Memory B cell (primary cell): ENCODE measurements around the gene BTNL3.
A peak's percentile ranks its signal among the peaks of the same experiment; 100 is the strongest.

Experiments
- ATAC-seq: fragments of 150-1000 bp; cut with Tn5 transposase; 2 replicates; pipeline ENCODE4 v1.10.0; 2021; ENCODE audit warnings: low read depth, mild to moderate bottlenecking, moderate library complexity
- DNase-seq, 2 donors: peaks; one replicate each; pipeline ENCODE4 v3.0.0; 2022; ENCODE audit warnings: low spot score in 2 of 2
- H3K27ac Mint-ChIP-seq: one replicate; pipeline ENCODE4 v1.8.0; 2022; ENCODE audit warnings: mild to moderate bottlenecking, moderate library complexity, mixed read lengths
- H3K27me3 Mint-ChIP-seq: one replicate; pipeline ENCODE4 v1.8.0; 2022; ENCODE audit warnings: mixed read lengths
- H3K36me3 Mint-ChIP-seq: one replicate; pipeline ENCODE4 v1.8.0; 2022; ENCODE audit warnings: mild to moderate bottlenecking, mixed read lengths
- H3K4me1 Mint-ChIP-seq: one replicate; pipeline ENCODE4 v1.8.0; 2022; ENCODE audit warnings: mixed read lengths
- H3K4me3 Mint-ChIP-seq: one replicate; pipeline ENCODE4 v1.8.0; 2022; ENCODE audit warnings: mild to moderate bottlenecking, moderate library complexity, mixed read lengths
- H3K9me3 Mint-ChIP-seq: one replicate; pipeline ENCODE4 v1.8.0; 2022; ENCODE audit warnings: mixed read lengths

The BTNL3 gene

GRCh38 chr5:181035991-181036815, 47.6 kb downstream of the BTNL3 start:
- peaks cover 6% of the 10 kb centered on the region for H3K9me3 Mint-ChIP-seq
- peaks cover 4% of the 10 kb centered on the region for H3K4me1 Mint-ChIP-seq
- H3K27ac Mint-ChIP-seq, result no peak overlapping the region
- ATAC-seq (no peak), DNase-seq (no peak)
- peaks cover 12% of the 10 kb centered on the region for H3K27me3 Mint-ChIP-seq
- no peak overlapping the region for H3K4me3 Mint-ChIP-seq
- H3K36me3 Mint-ChIP-seq, result peaks cover 3% of the 10 kb centered on the region

- H3K9me3 Mint-ChIP-seq, result peaks cover 3% of the 10 kb centered on the region
- no peak overlapping the region for H3K4me3 Mint-ChIP-seq
- H3K27me3 Mint-ChIP-seq, result peaks cover 12% of the 10 kb centered on the region
- H3K36me3 Mint-ChIP-seq, result peaks cover 2% of the 10 kb centered on the region
- peaks cover 4% of the 10 kb centered on the region for H3K4me1 Mint-ChIP-seq
- H3K27ac Mint-ChIP-seq, result no peak overlapping the region
- no peak for ATAC-seq
- DNase-seq, result no peak
Measured at GRCh38 chr5:181036816-181037364, 48.2 kb downstream of the BTNL3 start.

- Mint-ChIP-seq H3K27me3 (peaks cover 15% of the 10 kb centered on the region), H3K27ac (no peak overlapping the region), H3K36me3 (no peaks in the 10 kb centered on the region), H3K4me3 (no peak overlapping the region), H3K9me3 (peaks cover 1% of the 10 kb centered on the region), H3K4me1 (peaks cover 4% of the 10 kb centered on the region)
- DNase-seq (no peak), ATAC-seq (no peak)
Measured at GRCh38 chr5:181037365-181037861, 48.8 kb downstream of the BTNL3 start.

DNA sequence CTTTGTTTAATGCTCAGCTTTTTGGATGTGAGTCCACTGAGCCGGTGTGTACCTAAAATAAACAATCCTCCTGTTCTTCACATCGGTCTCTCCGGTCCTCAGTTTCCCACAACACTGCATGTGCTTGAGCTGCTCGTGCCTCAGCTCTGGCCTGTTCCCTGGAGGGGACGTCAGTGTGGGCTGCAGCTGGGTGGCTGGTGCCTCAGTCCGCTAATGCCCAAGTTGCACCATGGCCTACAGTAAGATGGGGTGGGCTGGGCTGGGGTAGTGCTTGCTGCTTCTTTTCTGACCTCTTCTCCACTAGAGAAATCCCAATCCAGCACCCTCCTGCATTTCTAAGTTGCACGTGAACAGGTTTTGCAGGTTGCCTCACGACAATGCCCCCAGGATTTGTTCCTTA, 50.8 kb downstream of the BTNL3 start:
- Mint-ChIP-seq H3K27ac (no peak overlapping the region), H3K36me3 (no peaks in the 10 kb centered on the region), H3K27me3 (peaks cover 23% of the 10 kb centered on the region), H3K4me1 (peaks cover 4% of the 10 kb centered on the region), H3K4me3 (no peak overlapping the region), H3K9me3 (no peaks in the 10 kb centered on the region)
- ATAC-seq (no peak), DNase-seq (no peak)

DNA sequence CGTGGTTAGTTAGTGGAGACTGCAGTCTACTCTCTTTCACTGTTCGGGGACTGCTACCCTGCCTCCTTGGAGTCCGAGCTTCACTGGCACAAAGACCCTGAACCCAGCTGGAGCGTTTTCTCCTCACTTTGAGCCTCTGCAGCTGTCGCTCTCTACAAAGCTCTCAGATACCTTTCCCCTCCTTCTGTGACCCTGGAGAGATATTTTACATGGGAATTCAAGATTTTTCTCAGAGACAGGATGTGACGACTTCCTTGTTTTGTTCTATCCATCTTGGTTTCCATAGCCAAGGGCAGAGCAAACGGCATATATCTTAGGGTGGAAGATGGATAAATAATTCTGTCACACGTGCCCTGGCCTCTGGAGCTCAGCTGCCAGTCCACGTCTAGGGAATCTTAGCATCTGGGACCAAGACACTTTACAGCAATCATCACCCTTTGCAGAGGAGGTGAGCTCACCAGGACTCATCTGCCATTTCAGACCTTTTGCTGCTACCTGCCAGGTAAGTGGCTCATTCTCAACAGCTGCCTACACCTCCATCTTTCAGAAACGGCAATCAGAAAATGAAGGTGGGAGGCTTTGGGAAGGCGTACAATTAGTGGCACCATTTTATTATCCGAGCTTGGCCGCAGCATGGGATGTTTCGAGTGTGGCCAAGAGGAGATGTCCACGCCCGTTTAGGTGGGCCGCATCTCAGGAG, 51.4 kb downstream of the BTNL3 start, which contains the start of gene BTNL9:
TSS of gene BTNL9 (plus strand) at position 336 of the 700 bp plus-strand sequence. CDS start 5,224 bp downstream, outside the sequence.
- no peak for ATAC-seq
- peaks cover 4% of the 10 kb centered on the region for H3K4me1 Mint-ChIP-seq
- no peak within 1 kb of the TSS for H3K27ac Mint-ChIP-seq
- DNase-seq, result no peak
- no peak within 1 kb of the TSS for H3K4me3 Mint-ChIP-seq
- peaks cover 23% of the 10 kb centered on the region for H3K27me3 Mint-ChIP-seq
- no peaks in the 10 kb centered on the region for H3K9me3 Mint-ChIP-seq
- no peaks in the 10 kb centered on the region for H3K36me3 Mint-ChIP-seq

GRCh38 chr5:181040631-181040945, 51.9 kb downstream of the BTNL3 start:
- ATAC-seq (no peak), DNase-seq (no peak)
- peaks cover 23% of the 10 kb centered on the region for H3K27me3 Mint-ChIP-seq
- peaks cover 4% of the 10 kb centered on the region for H3K4me1 Mint-ChIP-seq
- H3K36me3 Mint-ChIP-seq, result no peaks in the 10 kb centered on the region
- no peak overlapping the region for H3K4me3 Mint-ChIP-seq
- no peaks in the 10 kb centered on the region for H3K9me3 Mint-ChIP-seq
- no peak overlapping the region for H3K27ac Mint-ChIP-seq

GRCh38 chr5:181041043-181041442, 52.4 kb downstream of the BTNL3 start:
- H3K36me3 Mint-ChIP-seq, result no peaks in the 10 kb centered on the region
- peaks cover 4% of the 10 kb centered on the region for H3K4me1 Mint-ChIP-seq
- peaks cover 23% of the 10 kb centered on the region for H3K27me3 Mint-ChIP-seq
- no peak overlapping the region for H3K4me3 Mint-ChIP-seq
- H3K27ac Mint-ChIP-seq, result no peak overlapping the region
- ATAC-seq (no peak), DNase-seq (no peak)
- H3K9me3 Mint-ChIP-seq, result no peaks in the 10 kb centered on the region

DNA sequence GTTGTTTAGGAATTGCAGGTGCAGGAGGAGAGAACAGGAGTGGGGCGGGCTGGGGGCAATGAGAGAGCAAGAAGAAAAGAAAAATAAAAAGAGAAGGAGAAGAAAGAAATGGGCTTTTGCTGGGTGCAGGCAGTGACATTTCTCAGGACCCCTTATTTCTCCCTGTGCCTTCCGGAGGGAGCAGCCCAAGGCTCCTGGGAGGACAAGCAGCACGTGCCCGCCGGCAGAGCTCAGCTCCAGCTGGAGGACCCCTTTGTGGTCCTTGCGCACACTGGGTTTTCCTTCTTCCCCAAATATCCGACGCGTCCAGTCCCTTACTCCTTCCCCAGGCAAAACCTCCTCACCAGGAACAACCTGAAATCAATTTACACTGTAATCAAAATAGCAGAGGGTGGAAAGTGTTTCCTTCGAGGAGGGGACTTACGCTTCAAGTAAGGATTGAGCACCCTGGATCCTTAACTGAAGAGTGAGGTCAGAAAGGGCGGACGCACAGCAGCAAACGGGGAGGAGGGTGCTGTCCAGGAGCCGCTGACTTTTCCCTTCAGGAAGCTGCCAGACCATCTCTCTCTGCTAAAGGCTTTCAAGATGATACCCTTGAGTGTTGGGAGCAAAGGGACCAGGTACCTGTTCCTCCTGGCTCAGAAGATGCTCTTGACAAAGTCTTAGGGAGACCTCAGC, 53.5 kb downstream of the BTNL3 start:
- Mint-ChIP-seq H3K36me3 (no peaks in the 10 kb centered on the region), H3K9me3 (no peaks in the 10 kb centered on the region), H3K4me1 (peaks cover 4% of the 10 kb centered on the region), H3K4me3 (no peak overlapping the region), H3K27me3 (peaks cover 22% of the 10 kb centered on the region), H3K27ac (no peak overlapping the region)
- no peak for DNase-seq
- ATAC-seq, result no peak

GRCh38 chr5:181042722-181043121, 54.1 kb downstream of the BTNL3 start:
- Mint-ChIP-seq H3K4me3 (no peak overlapping the region), H3K27me3 (peaks cover 24% of the 10 kb centered on the region), H3K9me3 (no peaks in the 10 kb centered on the region), H3K36me3 (no peaks in the 10 kb centered on the region), H3K27ac (no peak overlapping the region), H3K4me1 (peaks cover 4% of the 10 kb centered on the region)
- ATAC-seq (no peak), DNase-seq (no peak)

DNA sequence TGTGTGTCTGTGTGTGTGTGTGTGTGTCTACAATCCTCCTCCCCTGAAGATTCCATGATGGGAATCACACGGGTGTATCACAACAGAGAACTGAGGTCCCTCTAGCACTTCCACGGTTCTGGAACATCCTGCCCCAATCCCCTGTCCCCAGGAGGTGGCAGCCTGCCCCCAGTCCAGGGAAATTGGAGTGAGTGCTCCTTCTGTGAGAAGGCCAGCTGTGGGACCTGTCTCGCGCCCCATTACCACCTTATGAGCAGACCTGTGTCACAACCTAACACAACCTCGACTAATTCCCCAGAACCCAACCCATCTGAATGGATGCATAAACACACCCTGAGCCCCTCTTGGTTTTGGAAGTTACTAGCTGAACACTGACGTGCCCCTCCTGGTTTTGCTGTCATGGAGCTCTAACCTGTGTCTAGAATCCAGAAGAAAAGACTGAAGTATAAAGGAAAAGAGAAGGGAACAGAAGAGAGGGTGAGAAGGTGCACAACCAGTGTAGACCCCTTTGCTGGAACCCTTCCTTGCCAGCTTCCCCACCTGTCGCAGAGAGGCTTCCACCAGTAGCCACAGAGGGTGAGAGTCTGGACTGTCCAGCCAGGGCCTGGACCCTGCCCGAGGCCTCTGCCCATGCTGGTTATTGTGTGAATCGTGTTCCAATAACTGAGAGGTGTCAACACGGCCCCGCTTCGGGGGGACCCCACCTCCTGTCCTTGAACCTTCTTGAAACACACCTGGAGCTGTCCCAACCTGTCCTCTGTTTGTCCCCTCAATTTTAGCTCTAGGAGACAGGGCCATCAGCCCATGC, 54.8 kb downstream of the BTNL3 start:
- DNase-seq (no peak), ATAC-seq (no peak)
- peaks cover 24% of the 10 kb centered on the region for H3K27me3 Mint-ChIP-seq
- H3K4me3 Mint-ChIP-seq, result no peak overlapping the region
- peaks cover 1% of the 10 kb centered on the region for H3K4me1 Mint-ChIP-seq
- no peaks in the 10 kb centered on the region for H3K9me3 Mint-ChIP-seq
- no peaks in the 10 kb centered on the region for H3K36me3 Mint-ChIP-seq
- no peak overlapping the region for H3K27ac Mint-ChIP-seq

GRCh38 chr5:181044093-181044599, 55.5 kb downstream of the BTNL3 start:
- H3K36me3 Mint-ChIP-seq, result no peaks in the 10 kb centered on the region
- no peak overlapping the region for H3K4me3 Mint-ChIP-seq
- ATAC-seq (no peak), DNase-seq (no peak)
- no peaks in the 10 kb centered on the region for H3K9me3 Mint-ChIP-seq
- H3K4me1 Mint-ChIP-seq, result no peaks in the 10 kb centered on the region
- H3K27me3 Mint-ChIP-seq, result peaks cover 23% of the 10 kb centered on the region
- peak overlapping the region; percentile 0 for H3K27ac Mint-ChIP-seq

GRCh38 chr5:181044662-181045305, 56.1 kb downstream of the BTNL3 start:
- H3K27ac Mint-ChIP-seq, result no peak overlapping the region
- no peaks in the 10 kb centered on the region for H3K36me3 Mint-ChIP-seq
- no peak for ATAC-seq
- H3K4me3 Mint-ChIP-seq, result no peak overlapping the region
- no peaks in the 10 kb centered on the region for H3K9me3 Mint-ChIP-seq
- peaks cover 24% of the 10 kb centered on the region for H3K27me3 Mint-ChIP-seq
- H3K4me1 Mint-ChIP-seq, result peaks cover 5% of the 10 kb centered on the region
- no peak for DNase-seq

DNA sequence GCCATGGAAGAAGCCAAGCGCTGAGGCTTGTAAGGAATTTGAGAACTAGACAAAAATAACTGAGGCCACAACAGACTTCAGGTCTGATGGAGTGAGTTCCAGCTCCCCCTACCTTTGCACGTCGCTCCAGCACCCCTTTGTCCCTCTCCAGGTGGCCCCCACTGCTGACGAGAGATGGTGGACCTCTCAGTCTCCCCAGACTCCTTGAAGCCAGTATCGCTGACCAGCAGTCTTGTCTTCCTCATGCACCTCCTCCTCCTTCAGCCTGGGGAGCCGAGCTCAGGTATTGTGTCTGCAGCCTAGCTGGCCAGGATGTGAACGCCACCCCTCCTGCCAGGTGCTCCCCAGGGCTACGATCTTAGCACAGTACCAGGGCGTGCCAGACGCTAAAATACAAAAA, 56.7 kb downstream of the BTNL3 start:
- no peak overlapping the region for H3K27ac Mint-ChIP-seq
- no peak for DNase-seq

More for the DNA sequence above, 56.7 kb downstream of the BTNL3 start:
- peaks cover 24% of the 10 kb centered on the region for H3K27me3 Mint-ChIP-seq
- ATAC-seq, result peak; percentile 32
- no peaks in the 10 kb centered on the region for H3K9me3 Mint-ChIP-seq
- peaks cover 5% of the 10 kb centered on the region for H3K4me1 Mint-ChIP-seq
- H3K36me3 Mint-ChIP-seq, result no peaks in the 10 kb centered on the region
- H3K4me3 Mint-ChIP-seq, result no peak overlapping the region
